Body of pancreas (tissue), 4 donors: ENCODE data around the gene ACACB. TPM values are rescaled to one million over a fixed set of nuclear protein-coding genes. Genes with fewer than 3 reads are reported as not detected.

Experiments used
- ATAC-seq: fragments of 150-250 bp; one replicate; pipeline ENCODE4 v1.9.1; 2016
- DNase-seq, 4 donors: peaks; one replicate each; pipeline ENCODE4 v3.0.0-alpha.2; 2019
- H3K27ac ChIP-seq, 4 donors: fragments of 200-600 bp; sonication (generic); 1 replicate in 3 of 4; 2 replicates in 1 of 4; pipeline versions ENCODE4 v1.5.1 to v1.6.1; 2016 to 2019; ENCODE audit warnings: mild to moderate bottlenecking in 1 of 4, mixed read lengths in 1 of 4, moderate library complexity in 1 of 4
- H3K27me3 ChIP-seq, 2 donors: fragments of 200-600 bp; sonication (generic); one replicate each; pipeline ENCODE4 v1.6.0; 2016; ENCODE audit warnings: mild to moderate bottlenecking in 1 of 2
- H3K36me3 ChIP-seq, 2 donors: fragments of 200-600 bp; sonication (generic); replicated peaks in 1 of 2; 2 replicates each; pipeline ENCODE4 v1.5.1; 2016; ENCODE audit warnings: low read depth in 2 of 2; ENCODE audit not compliant: insufficient read depth in 1 of 2
- H3K4me1 ChIP-seq: fragments of 200-600 bp; sonication (generic); one replicate; pipeline ENCODE4 v1.6.0; 2016
- H3K4me3 ChIP-seq, 2 donors: fragments of 200-600 bp; sonication (generic); 1 replicate in 1 of 2; 2 replicates in 1 of 2; pipeline ENCODE4 v1.5.1; 2016 to 2019
- H3K9me3 ChIP-seq, 3 donors: fragments of 200-600 bp; sonication (generic); 1 replicate in 2 of 3; 2 replicates in 1 of 3; pipeline ENCODE4 v1.5.1; 2016
- CTCF ChIP-seq, 7 experiments: fragments of 450-650 bp in 4 of 7; fragments of 200-600 bp in 3 of 7; sonication (generic) in 3 of 7; IDR thresholded peaks; one replicate each; pipeline ENCODE4 v1.5.1; 2016 to 2019; ENCODE audit warnings: antibody characterized with exemption in 7 of 7
- POLR2A ChIP-seq, 3 donors: fragments of 450-650 bp; IDR thresholded peaks; one replicate each; pipeline ENCODE4 v1.6.1; 2016; ENCODE audit warnings: antibody characterized with exemption in 3 of 3, mild to moderate bottlenecking in 2 of 3
- WGBS, 2 donors: methylation state at CpG; one replicate each; pipeline ENCODE4 v1.1.5; 2017; 5-methylcytosine and 5-hydroxymethylcytosine counted together
- intact Hi-C: fragments of 100-400 bp; cut with DNase I; formaldehyde crosslinking; loops from one replicate; pipeline ENCODE4 v1.15.1; 2023
- total RNA-seq, 2 donors: library from RNA; depleted of rRNA; stranded (reverse); fragments of >200 nt; gene quantifications; one replicate each; pipeline ENCODE4 v1.1.0, GENCODE V29; 2016

Gene ACACB
- total RNA-seq, 2 donors from 2014 or later, result 71.1 to 358 TPM

DNA sequence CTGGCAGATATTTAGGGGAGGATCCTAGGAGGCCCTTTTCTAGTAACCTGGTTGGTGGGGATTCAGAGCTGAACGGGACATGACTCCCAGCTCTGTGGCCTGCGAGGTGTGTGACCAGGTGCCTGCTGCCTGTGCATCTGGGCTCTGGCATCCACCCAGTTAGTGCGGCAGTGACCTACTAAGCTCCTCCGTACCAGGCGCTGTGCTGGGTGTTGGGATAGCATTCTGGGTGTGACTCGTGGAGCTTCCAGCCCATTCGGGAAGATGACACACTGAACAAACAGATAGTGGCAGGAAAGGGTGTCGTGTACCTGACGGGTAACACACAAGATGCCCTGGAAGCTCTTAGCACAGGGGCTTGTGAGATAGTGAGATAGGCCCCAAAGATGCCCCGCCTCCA is 80.9 kb downstream of the ACACB start:
- Histone ChIP-seq H3K36me3 (peaks cover 20 to 23% of the 10 kb centered on the region in 2 donors), H3K4me3 (no peak overlapping the region), H3K4me1 (peaks cover 7% of the 10 kb centered on the region), H3K9me3 (no peaks in the 10 kb centered on the region), H3K27ac (no peak overlapping the region), H3K27me3 (no peaks in the 10 kb centered on the region)
- no peak for TF ChIP-seq CTCF (IDR thresholded peaks at IDR 0.05)
- no peak for TF ChIP-seq POLR2A (IDR thresholded peaks at IDR 0.05)
- intact Hi-C loops, result no loop called here
- ATAC-seq (no peak), DNase-seq (no peak)
- 84% methylated on average over 5 to 10 of the region's 10 CpGs for WGBS, 2 donors

DNA sequence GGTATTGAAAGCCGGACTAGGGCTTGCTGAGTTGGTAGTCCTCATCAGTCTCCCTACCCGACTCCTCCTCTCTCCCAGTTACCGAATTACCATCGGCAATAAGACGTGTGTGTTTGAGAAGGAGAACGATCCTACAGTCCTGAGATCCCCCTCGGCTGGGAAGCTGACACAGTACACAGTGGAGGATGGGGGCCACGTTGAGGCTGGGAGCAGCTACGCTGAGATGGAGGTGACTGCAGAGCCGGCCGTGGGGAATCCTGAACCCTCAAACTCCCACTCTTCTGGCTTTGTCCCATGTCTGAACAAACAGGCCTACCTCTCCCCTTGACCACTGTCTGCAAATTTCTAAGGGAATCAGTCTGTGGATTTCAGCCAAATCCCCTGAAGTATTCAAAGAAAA is 82.9 kb downstream of the ACACB start:
- ATAC-seq (no peak), DNase-seq (no peak)
- Histone ChIP-seq H3K36me3 (peaks cover 23 to 30% of the 10 kb centered on the region in 2 donors), H3K9me3 (no peaks in the 10 kb centered on the region), H3K4me3 (no peak overlapping the region), H3K4me1 (peaks cover 7% of the 10 kb centered on the region), H3K27ac (no peak overlapping the region), H3K27me3 (no peaks in the 10 kb centered on the region)
- 94 to 96% methylated on average over 10 to 11 of the region's 11 CpGs for WGBS, 2 donors
- TF ChIP-seq CTCF (IDR thresholded peaks at IDR 0.05) (no peak), POLR2A (IDR thresholded peaks at IDR 0.05) (no peak)
- intact Hi-C loops, result no loop called here

GRCh38 chr12:109200825-109201495 is 84.6 kb downstream of the ACACB start:
- no peak for DNase-seq
- Histone ChIP-seq H3K36me3 (peaks cover 14 to 26% of the 10 kb centered on the region in 2 donors), H3K27me3 (no peaks in the 10 kb centered on the region), H3K27ac (no peak overlapping the region), H3K4me1 (peaks cover 7% of the 10 kb centered on the region), H3K4me3 (no peak overlapping the region), H3K9me3 (no peaks in the 10 kb centered on the region)
- TF ChIP-seq CTCF (IDR thresholded peaks at IDR 0.05), result no peak
- no peak for TF ChIP-seq POLR2A (IDR thresholded peaks at IDR 0.05)
- 94 to 96% methylated on average over 14 of the region's 14 CpGs for WGBS, 2 donors
- intact Hi-C loops, result no loop called here
- no peak for ATAC-seq

GRCh38 chr12:109201496-109201885 is 85.1 kb downstream of the ACACB start:
- no peak for ATAC-seq
- WGBS, 2 donors, result 88 to 90% methylated on average over 16 to 17 of the region's 17 CpGs
- Histone ChIP-seq H3K27ac (no peak overlapping the region), H3K36me3 (peaks cover 9 to 22% of the 10 kb centered on the region in 2 donors), H3K27me3 (no peaks in the 10 kb centered on the region), H3K9me3 (no peaks in the 10 kb centered on the region), H3K4me1 (peaks cover 7% of the 10 kb centered on the region), H3K4me3 (no peak overlapping the region)
- intact Hi-C loops, result no loop called here
- no peak for DNase-seq
- TF ChIP-seq POLR2A (IDR thresholded peaks at IDR 0.05) (no peak), CTCF (IDR thresholded peaks at IDR 0.05) (no peak)

DNA sequence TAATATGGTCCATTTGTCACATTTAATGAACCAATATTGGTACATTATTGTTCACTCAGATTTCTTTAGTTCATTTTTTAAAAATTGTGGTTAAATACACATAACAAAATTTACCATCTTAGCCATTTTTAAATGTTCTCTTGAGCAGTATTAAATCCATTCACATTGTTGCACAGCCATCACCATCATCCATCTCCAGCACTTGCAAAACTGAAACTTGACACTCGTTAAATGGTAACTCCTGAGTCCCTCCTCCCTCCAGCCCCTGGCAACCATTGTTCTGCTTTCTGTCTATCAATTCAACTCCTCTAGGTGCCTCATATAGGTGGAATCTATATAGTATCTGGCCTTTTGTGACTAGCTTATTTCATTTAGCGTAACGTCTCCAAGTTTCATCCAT is 86.4 kb downstream of the ACACB start:
- intact Hi-C loops, result no loop called here
- H3K36me3 ChIP-seq, result peaks cover 5 to 26% of the 10 kb centered on the region in 2 donors
- 96 to 99% methylated on average over 3 of the region's 3 CpGs for WGBS, 2 donors
- DNase-seq, result no peak
- no peaks in the 10 kb centered on the region for H3K27me3 ChIP-seq
- TF ChIP-seq POLR2A (IDR thresholded peaks at IDR 0.05), result no peak
- TF ChIP-seq CTCF (IDR thresholded peaks at IDR 0.05), result no peak
- no peak for ATAC-seq
- H3K4me1 ChIP-seq, result peaks cover 4% of the 10 kb centered on the region
- H3K27ac ChIP-seq, result no peak overlapping the region
- H3K4me3 ChIP-seq, result no peak overlapping the region
- no peaks in the 10 kb centered on the region for H3K9me3 ChIP-seq
